Neuronal stem cell (in vitro differentiated cells): ENCODE data around the gene TGFB1.

ENCODE experiments used
- DNase-seq: peaks from one replicate; pipeline ENCODE4 v3.0.0-alpha.2; 2013; ENCODE audit warnings: low spot score
- H2AFZ ChIP-seq: one replicate; pipeline ENCODE4 v1.6.1; 2013; ENCODE audit warnings: mild to moderate bottlenecking, low read length, inconsistent platforms
- H2AK5ac ChIP-seq: 2 replicates; pipeline ENCODE4 v1.6.1; 2013; ENCODE audit warnings: low read depth, mild to moderate bottlenecking, inconsistent platforms, low read length, moderate library complexity, mixed read lengths
- H2BK120ac ChIP-seq: 2 replicates; pipeline ENCODE4 v1.6.1; 2013; ENCODE audit warnings: low read depth, mild to moderate bottlenecking, inconsistent platforms, low read length, moderate library complexity, mixed read lengths
- H2BK12ac ChIP-seq: one replicate; pipeline ENCODE4 v1.6.1; 2013; ENCODE audit warnings: low read length, inconsistent platforms
- H2BK15ac ChIP-seq: 2 replicates; pipeline ENCODE4 v1.6.1; 2013; ENCODE audit warnings: mild to moderate bottlenecking, low read length, inconsistent platforms, mixed read lengths
- H2BK5ac ChIP-seq: one replicate; pipeline ENCODE4 v1.6.1; 2013; ENCODE audit warnings: inconsistent platforms, mild to moderate bottlenecking, low read length, moderate library complexity
- H3K14ac ChIP-seq: one replicate; pipeline ENCODE4 v1.6.1; 2013; ENCODE audit warnings: low read length, inconsistent platforms
- H3K18ac ChIP-seq: 2 replicates; pipeline ENCODE4 v1.6.1; 2013; ENCODE audit warnings: low read length, inconsistent platforms
- H3K23ac ChIP-seq: 2 replicates; pipeline ENCODE4 v1.6.1; 2013; ENCODE audit warnings: low read depth, mild to moderate bottlenecking, mixed read lengths, low read length, inconsistent platforms; ENCODE audit not compliant: poor library complexity
- H3K27ac ChIP-seq: replicated peaks from 3 replicates; pipeline ENCODE4 v1.5.1; 2013; ENCODE audit warnings: low read length, inconsistent platforms
- H3K27me3 ChIP-seq, 3 experiments: 2 replicates each; pipeline ENCODE4 v1.6.1; 2013; ENCODE audit warnings: low read length in 3 of 3, mild to moderate bottlenecking in 2 of 3, inconsistent platforms in 1 of 3, low read depth in 1 of 3, mixed read lengths in 1 of 3, moderate library complexity in 1 of 3; ENCODE audit not compliant: control insufficient read depth in 3 of 3, insufficient read depth in 3 of 3
- H3K36me3 ChIP-seq, 2 donors: replicated peaks in 1 of 2; 2 replicates each; pipeline ENCODE4 v1.6.1; 2013; ENCODE audit warnings: low read length in 2 of 2; ENCODE audit not compliant: control insufficient read depth in 2 of 2, insufficient read depth in 2 of 2
- H3K4ac ChIP-seq: 2 replicates; pipeline ENCODE4 v1.6.1; 2013; ENCODE audit warnings: inconsistent platforms, mild to moderate bottlenecking, low read length, moderate library complexity
- H3K4me1 ChIP-seq, 2 donors: 1 replicate in 1 of 2; 2 replicates in 1 of 2; pipeline ENCODE4 v1.6.1; 2013; ENCODE audit warnings: low read length in 2 of 2, low read depth in 1 of 2; ENCODE audit not compliant: control insufficient read depth in 2 of 2, insufficient read depth in 1 of 2
- H3K4me2 ChIP-seq: one replicate; pipeline ENCODE4 v1.6.1; 2013; ENCODE audit warnings: mild to moderate bottlenecking, low read length, inconsistent platforms; ENCODE audit not compliant: insufficient read depth, poor library complexity, severe bottlenecking
- H3K4me3 ChIP-seq, 2 donors: 2 replicates each; pipeline ENCODE4 v1.5.1; 2013; ENCODE audit warnings: low read length in 2 of 2, mild to moderate bottlenecking in 2 of 2, inconsistent platforms in 1 of 2, moderate library complexity in 1 of 2
- H3K79me1 ChIP-seq: one replicate; pipeline ENCODE4 v1.6.1; 2013; ENCODE audit warnings: low read depth, mild to moderate bottlenecking, inconsistent platforms, low read length, moderate library complexity
- H3K9ac ChIP-seq: one replicate; pipeline ENCODE4 v1.6.1; 2013; ENCODE audit warnings: mild to moderate bottlenecking, low read depth, low read length, inconsistent platforms; ENCODE audit not compliant: poor library complexity
- H3K9me3 ChIP-seq, 2 donors: replicated peaks in 1 of 2; 2 replicates each; pipeline versions ENCODE3 to v1.6.1; 2013; ENCODE audit warnings: low read length in 2 of 2, mild to moderate bottlenecking in 2 of 2, inconsistent platforms in 1 of 2, low read depth in 1 of 2, mixed read lengths in 1 of 2, moderate library complexity in 1 of 2; ENCODE audit not compliant: control insufficient read depth in 2 of 2, insufficient read depth in 1 of 2
- H4K8ac ChIP-seq: one replicate; pipeline ENCODE4 v1.6.1; 2013; ENCODE audit warnings: low read depth, mild to moderate bottlenecking, inconsistent platforms, low read length, moderate library complexity
- H4K91ac ChIP-seq: one replicate; pipeline ENCODE4 v1.6.1; 2013; ENCODE audit warnings: low read length, low read depth, mild to moderate bottlenecking, inconsistent platforms; ENCODE audit not compliant: poor library complexity
- WGBS, 2 donors: extraction: QIAGEN DNeasy Blood & Tissue Kit; methylation state at CpG; one replicate each; pipeline ENCODE4 v1.1.7; 2013; ENCODE audit warnings: missing lambda C conversion rate in 2 of 2, mixed read lengths in 1 of 2; ENCODE audit not compliant: insufficient read length in 2 of 2, insufficient replicate concordance in 1 of 2; ENCODE audit errors: extremely low coverage in 2 of 2; 5-methylcytosine and 5-hydroxymethylcytosine counted together

TGFB1 gene

GRCh38 chr19:41364524-41365391 lies 11.0 kb upstream of the TGFB1 start:
- no peak overlapping the region for H2BK12ac ChIP-seq
- H2BK120ac ChIP-seq, result no peak overlapping the region
- peak overlapping the region; percentile 6 for H3K18ac ChIP-seq
- H3K79me1 ChIP-seq, result peaks cover 8% of the 10 kb centered on the region
- H3K4me2 ChIP-seq, result peak overlapping the region; percentile 45
- no peak overlapping the region for H3K14ac ChIP-seq
- no peak overlapping the region for H3K23ac ChIP-seq
- DNase-seq, result no peak
- peak overlapping the region; percentile 51 for H3K9ac ChIP-seq
- H3K4me3 ChIP-seq, result peak overlapping the region; percentile 75 to 83
- no CpG with 5 or more reads among the region's 14 CpGs for WGBS, 2 donors
- H3K27me3 ChIP-seq, result no peaks in the 10 kb centered on the region
- no peak overlapping the region for H2BK5ac ChIP-seq
- peak overlapping the region; percentile 94 for H2AFZ ChIP-seq
- no peak overlapping the region for H3K4ac ChIP-seq
- H3K9me3 ChIP-seq, result no peaks in the 10 kb centered on the region
- H3K36me3 ChIP-seq, result peaks cover 0 to 16% of the 10 kb centered on the region in 2 donors
- H4K91ac ChIP-seq, result no peak overlapping the region
- H2AK5ac ChIP-seq, result no peak overlapping the region
- H2BK15ac ChIP-seq, result no peak overlapping the region
- no peak overlapping the region for H4K8ac ChIP-seq
- peak overlapping the region; percentile 20 for H3K27ac ChIP-seq
- H3K4me1 ChIP-seq, result peaks cover 4 to 5% of the 10 kb centered on the region in 2 donors

- Histone ChIP-seq H4K91ac (no peak within 1 kb of the TSS), H3K9me3 (no peaks in the 10 kb centered on the region), H3K14ac (no peak within 1 kb of the TSS), H2BK5ac (peak within 1 kb of the TSS; percentile 17), H3K79me1 (peaks cover 8% of the 10 kb centered on the region), H3K4me3 (peak within 1 kb of the TSS; percentile 75 to 83), H3K4me2 (peak within 1 kb of the TSS; percentile 88), H2AFZ (peak within 1 kb of the TSS; percentile 94), H3K18ac (peak within 1 kb of the TSS; percentile 99), H3K36me3 (peaks cover 0 to 16% of the 10 kb centered on the region in 2 donors), H2AK5ac (peak within 1 kb of the TSS; percentile 41), H3K23ac (no peak within 1 kb of the TSS), H4K8ac (no peak within 1 kb of the TSS), H3K4me1 (peaks cover 4 to 5% of the 10 kb centered on the region in 2 donors), H2BK15ac (peak within 1 kb of the TSS; percentile 7), H2BK12ac (no peak within 1 kb of the TSS), H3K27ac (peak within 1 kb of the TSS; percentile 87), H3K4ac (peak within 1 kb of the TSS; percentile 69), H3K9ac (peak within 1 kb of the TSS; percentile 91), H2BK120ac (no peak within 1 kb of the TSS), H3K27me3 (no peaks in the 10 kb centered on the region)
- peak; percentile 98 for DNase-seq
- no CpG with 5 or more reads among the region's 56 CpGs for WGBS, 2 donors
These were observed 10.2 kb upstream of the TGFB1 start, which contains the start of gene B9D2 for GRCh38 chr19:41363753-41364523. B9D2 (minus strand) TSS chr19:41364149; CDS start chr19:41363519, 630 bp downstream.

GRCh38 chr19:41363371-41363752 lies 9.6 kb upstream of the TGFB1 start:
- H3K27ac ChIP-seq, result no peak overlapping the region
- no CpG with 5 or more reads among the region's 6 CpGs for WGBS, 2 donors
- H3K4ac ChIP-seq, result peak overlapping the region; percentile 69

More at GRCh38 chr19:41363371-41363752, 9.6 kb upstream of the TGFB1 start:
- Histone ChIP-seq H3K9ac (peak overlapping the region; percentile 63), H3K4me2 (peak overlapping the region; percentile 88), H3K4me1 (peaks cover 4 to 5% of the 10 kb centered on the region in 2 donors), H3K14ac (no peak overlapping the region), H3K27me3 (no peaks in the 10 kb centered on the region), H2AK5ac (peak overlapping the region; percentile 41), H3K4me3 (peak overlapping the region; percentile 74 to 75), H2BK15ac (peak overlapping the region; percentile 7), H3K36me3 (peaks cover 0 to 16% of the 10 kb centered on the region in 2 donors), H2BK5ac (peak overlapping the region; percentile 17), H2BK12ac (no peak overlapping the region), H4K91ac (no peak overlapping the region), H2BK120ac (no peak overlapping the region), H3K18ac (peak overlapping the region; percentile 20), H3K23ac (no peak overlapping the region), H4K8ac (no peak overlapping the region), H3K9me3 (no peaks in the 10 kb centered on the region), H2AFZ (peak overlapping the region; percentile 94), H3K79me1 (peaks cover 7% of the 10 kb centered on the region)
- no peak for DNase-seq
